Kidney glomerular epithelial cell (primary cell): ENCODE measurements around the gene KARS1.

ENCODE experiments used
- DNase-seq: peaks from one replicate; lab custom pipeline; 2025; lab: John Stamatoyannopoulos, UW

Gene KARS1

GRCh38 chr16:75579281-75579834, 68.1 kb downstream of the KARS1 start:
- DNase-seq = no peak

GRCh38 chr16:75578725-75579124, 68.7 kb downstream of the KARS1 start:
- DNase-seq = no peak

- DNase-seq = no peak
Measured at GRCh38 chr16:75578212-75578611, 69.3 kb downstream of the KARS1 start.
